Neural cell (in vitro differentiated cells): ENCODE measurements around the gene RAB3B. TPM values are rescaled to one million over a fixed set of nuclear protein-coding genes. Genes with fewer than 3 reads are reported as not detected.

Experiments
- H2AFZ ChIP-seq: fragments of 200-600, 300-800 bp; sonication (generic), shearing (Covaris generic); 2 replicates; pipeline ENCODE4 v1.6.0; 2014; ENCODE audit warnings: low read depth, mild to moderate bottlenecking, antibody characterized with exemption, low read length, moderate library complexity
- H3F3A ChIP-seq: fragments of 200-600 bp; shearing (Covaris generic); 2 replicates; pipeline ENCODE4 v1.6.1; 2016; ENCODE audit warnings: mild to moderate bottlenecking, moderate library complexity, mixed read lengths, antibody characterized with exemption, low read length; ENCODE audit not compliant: insufficient read depth, poor library complexity, severe bottlenecking
- H3K27ac ChIP-seq: fragments of 200-600, 300-800 bp; sonication (generic), shearing (Covaris generic); 2 replicates; pipeline ENCODE4 v1.5.1; 2014; ENCODE audit warnings: mild to moderate bottlenecking, low read length, moderate library complexity
- H3K27me3 ChIP-seq: fragments of 300-800, 200-600 bp; sonication (generic), shearing (Covaris generic); 2 replicates; pipeline ENCODE4 v1.6.0; 2014; ENCODE audit warnings: mild to moderate bottlenecking, low read depth, low read length, moderate library complexity; ENCODE audit not compliant: insufficient read depth
- H3K36me3 ChIP-seq: fragments of 300-800, 200-600 bp; sonication (generic), shearing (Covaris generic); 2 replicates; pipeline ENCODE4 v1.5.1; 2014; ENCODE audit warnings: mild to moderate bottlenecking, antibody characterized with exemption, low read length, moderate library complexity; ENCODE audit not compliant: insufficient read depth
- H3K4me2 ChIP-seq: fragments of 300-800, 200-600 bp; sonication (generic), shearing (Covaris generic); 2 replicates; pipeline ENCODE4 v1.6.0; 2014; ENCODE audit warnings: mild to moderate bottlenecking, low read length
- H3K4me3 ChIP-seq: fragments of 300-800, 200-600 bp; sonication (generic), shearing (Covaris generic); 2 replicates; pipeline ENCODE4 v1.5.1; 2014; ENCODE audit warnings: mild to moderate bottlenecking, low read length, moderate library complexity
- H3K79me2 ChIP-seq: fragments of 200-600 bp; shearing (Covaris generic); replicated peaks from 2 replicates; pipeline ENCODE4 v1.6.0; 2014; ENCODE audit warnings: mild to moderate bottlenecking, low read length, moderate library complexity; ENCODE audit not compliant: insufficient read depth
- H3K9ac ChIP-seq: fragments of 300-800, 200-600 bp; sonication (generic), shearing (Covaris generic); 2 replicates; pipeline ENCODE4 v1.6.1; 2016; ENCODE audit warnings: mild to moderate bottlenecking, low read length, mixed read lengths
- H3K9me2 ChIP-seq: fragments of 200-600 bp; shearing (Covaris generic); 2 replicates; pipeline ENCODE4 v1.6.1; 2016; ENCODE audit warnings: mild to moderate bottlenecking, low read length, mixed read lengths; ENCODE audit not compliant: insufficient read depth
- H3K9me3 ChIP-seq: fragments of 200-600, 300-800 bp; sonication (generic), shearing (Covaris generic); 2 replicates; pipeline ENCODE4 v1.6.1; 2016; ENCODE audit warnings: mild to moderate bottlenecking, mixed run types, low read length, moderate library complexity, mixed read lengths
- H4K20me1 ChIP-seq: fragments of 200-600 bp; shearing (Covaris generic); 2 replicates; pipeline ENCODE4 v1.6.1; 2016; ENCODE audit warnings: mild to moderate bottlenecking, mixed run types; ENCODE audit not compliant: insufficient read depth
- CTCF ChIP-seq: fragments of 450-650 bp; IDR thresholded peaks from 2 replicates; pipeline ENCODE4 v1.5.1; 2014; ENCODE audit warnings: antibody characterized with exemption, mild to moderate bottlenecking, moderate library complexity; ENCODE audit not compliant: poor library complexity, severe bottlenecking
- EP300 ChIP-seq: fragments of 450-650 bp; conservative IDR thresholded peaks from 2 replicates; pipeline ENCODE4 v1.6.1; 2014; ENCODE audit warnings: antibody characterized with exemption, mild to moderate bottlenecking, moderate library complexity; ENCODE audit not compliant: poor library complexity, severe bottlenecking
- EZH2 ChIP-seq: fragments of 200-600, 300-800 bp; shearing (Covaris generic), sonication (generic); IDR thresholded peaks from 2 replicates; pipeline ENCODE4 v1.6.1; 2014; ENCODE audit warnings: antibody characterized with exemption, low read length, borderline replicate concordance, mild to moderate bottlenecking; ENCODE audit not compliant: insufficient read depth, poor library complexity, severe bottlenecking
- MXI1 ChIP-seq: fragments of 450-650 bp; conservative IDR thresholded peaks from 2 replicates; pipeline ENCODE4 v1.6.1; 2014; ENCODE audit warnings: antibody characterized with exemption, mild to moderate bottlenecking; ENCODE audit not compliant: poor library complexity, severe bottlenecking
- POLR2AphosphoS5 ChIP-seq: IDR thresholded peaks from 2 replicates; pipeline ENCODE4 v1.6.1; 2012
- RAD21 ChIP-seq: fragments of 450-650 bp; conservative IDR thresholded peaks from 2 replicates; pipeline ENCODE4 v1.6.1; 2014; ENCODE audit warnings: antibody characterized with exemption, mild to moderate bottlenecking, moderate library complexity
- REST ChIP-seq: IDR thresholded peaks from 2 replicates; pipeline ENCODE4 v1.6.1; 2012; ENCODE audit warnings: borderline replicate concordance
- SMC3 ChIP-seq: fragments of 450-650 bp; conservative IDR thresholded peaks from 2 replicates; pipeline ENCODE4 v1.6.1; 2014; ENCODE audit warnings: antibody characterized with exemption, mild to moderate bottlenecking, moderate library complexity; ENCODE audit not compliant: poor library complexity
- TAF1 ChIP-seq: IDR thresholded peaks from 2 replicates; pipeline ENCODE4 v1.6.1; 2012; ENCODE audit warnings: low read depth
- polyA plus RNA-seq: library from polyadenylated mRNA; depleted of rRNA; stranded (reverse); fragments of >200 nt; gene quantifications from 2 replicates; pipeline ENCODE4 v1.2.3, GENCODE V29; 2014

RAB3B gene
- polyA plus RNA-seq, 1 donor from 2014 or later: 15.0 TPM

GRCh38 chr1:51870603-51871350 is 119.7 kb downstream of the RAB3B start:
- Histone ChIP-seq H3K79me2 (peaks cover 41% of the 10 kb centered on the region), H3K9ac (no peak overlapping the region), H3K9me2 (no peaks in the 10 kb centered on the region), H3K4me2 (no peak overlapping the region), H3F3A (no peaks in the 10 kb centered on the region), H3K4me3 (no peak overlapping the region), H3K36me3 (no peaks in the 10 kb centered on the region), H2AFZ (no peak overlapping the region), H3K27ac (no peak overlapping the region), H4K20me1 (no peaks in the 10 kb centered on the region), H3K27me3 (no peaks in the 10 kb centered on the region), H3K9me3 (no peaks in the 10 kb centered on the region)
- TF ChIP-seq EP300 (no peak), EZH2 (no peak), CTCF (no peak), REST (no peak), SMC3 (no peak), POLR2AphosphoS5 (no peak), TAF1 (no peak), MXI1 (no peak), RAD21 (no peak)

- TF ChIP-seq SMC3 (no peak), REST (no peak), RAD21 (no peak), CTCF (no peak), TAF1 (no peak), POLR2AphosphoS5 (no peak), MXI1 (no peak), EP300 (no peak), EZH2 (no peak)
- Histone ChIP-seq H3F3A (no peaks in the 10 kb centered on the region), H3K4me2 (no peak overlapping the region), H3K9me3 (no peaks in the 10 kb centered on the region), H3K27ac (no peak overlapping the region), H3K27me3 (no peaks in the 10 kb centered on the region), H4K20me1 (no peaks in the 10 kb centered on the region), H3K36me3 (no peaks in the 10 kb centered on the region), H2AFZ (no peak overlapping the region), H3K9ac (no peak overlapping the region), H3K4me3 (no peak overlapping the region), H3K79me2 (peaks cover 24% of the 10 kb centered on the region), H3K9me2 (no peaks in the 10 kb centered on the region)
These were observed 122.8 kb downstream of the RAB3B start for GRCh38 chr1:51867479-51868232.
